Fibroblast of skin of abdomen (primary cell): Measurements from ENCODE around the gene CFAP410.
"Not testable (repeated sequence)": the region's sequence is repeated elsewhere in the genome, so short reads cannot be mapped to it uniquely, and the experiment has no call there.

Experiments
- DNase-seq: peaks from one replicate; pipeline ENCODE4 v3.0.0-alpha.2; 2013

CFAP410 gene

GRCh38 chr21:44283948-44284347, 55.2 kb downstream of the CFAP410 start:
- no peak for DNase-seq

GRCh38 chr21:44283211-44283785, 55.9 kb downstream of the CFAP410 start:
- DNase-seq, result not testable (repeated sequence)

- DNase-seq, result no peak
These were observed 56.8 kb downstream of the CFAP410 start for GRCh38 chr21:44282370-44282769.

- no peak for DNase-seq
These were observed 57.4 kb downstream of the CFAP410 start for GRCh38 chr21:44281801-44282200.

- DNase-seq, result no peak
These were observed 59.6 kb downstream of the CFAP410 start for GRCh38 chr21:44279354-44280260.
